ENCODE measurements around the gene ARMH2.
"Not testable (repeated sequence)": the region's sequence is repeated elsewhere in the genome, so short reads cannot be mapped to it uniquely, and the experiment has no call there.

The ARMH2 gene

DNA sequence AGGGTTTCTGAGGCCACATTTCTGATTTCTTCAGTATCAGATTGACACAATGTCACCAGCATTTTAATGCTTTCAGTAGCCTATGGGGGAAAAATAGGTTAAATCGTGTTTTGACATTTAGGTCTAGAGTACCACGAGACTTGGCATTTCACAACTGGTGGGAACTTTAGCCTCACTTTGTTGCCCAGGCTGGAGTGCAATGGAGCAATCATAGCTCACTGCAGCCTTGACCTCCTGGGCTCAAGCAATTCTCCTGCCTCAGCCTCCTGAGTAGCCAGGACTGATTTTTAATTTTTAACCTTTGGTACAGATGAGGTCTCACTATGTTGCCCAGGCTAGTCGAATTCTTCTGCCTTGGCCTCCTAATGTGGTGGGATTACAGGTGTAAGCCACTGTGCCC is 11.0 kb upstream of the ARMH2 start:
- no peak for DNase-seq

DNA sequence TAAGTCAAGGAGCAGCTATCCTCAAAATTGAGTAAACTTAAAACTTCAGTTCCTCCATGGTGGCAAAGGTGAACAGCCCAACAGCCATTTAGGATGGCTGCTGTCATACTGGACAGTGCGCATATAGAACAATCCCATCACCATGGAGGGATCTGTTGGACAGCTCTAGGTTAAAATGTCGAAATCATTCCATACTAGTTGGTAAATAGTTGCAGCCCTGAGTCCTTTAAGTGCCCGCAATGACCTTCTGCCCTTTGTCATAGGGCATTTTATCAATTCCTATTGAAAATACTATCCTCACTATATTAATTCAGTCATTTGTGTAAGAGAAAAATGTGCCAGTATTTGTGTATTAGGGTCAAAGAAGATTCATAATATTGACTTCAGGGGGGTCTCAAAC is 8.9 kb upstream of the ARMH2 start:
- DNase-seq, result no peak

DNA sequence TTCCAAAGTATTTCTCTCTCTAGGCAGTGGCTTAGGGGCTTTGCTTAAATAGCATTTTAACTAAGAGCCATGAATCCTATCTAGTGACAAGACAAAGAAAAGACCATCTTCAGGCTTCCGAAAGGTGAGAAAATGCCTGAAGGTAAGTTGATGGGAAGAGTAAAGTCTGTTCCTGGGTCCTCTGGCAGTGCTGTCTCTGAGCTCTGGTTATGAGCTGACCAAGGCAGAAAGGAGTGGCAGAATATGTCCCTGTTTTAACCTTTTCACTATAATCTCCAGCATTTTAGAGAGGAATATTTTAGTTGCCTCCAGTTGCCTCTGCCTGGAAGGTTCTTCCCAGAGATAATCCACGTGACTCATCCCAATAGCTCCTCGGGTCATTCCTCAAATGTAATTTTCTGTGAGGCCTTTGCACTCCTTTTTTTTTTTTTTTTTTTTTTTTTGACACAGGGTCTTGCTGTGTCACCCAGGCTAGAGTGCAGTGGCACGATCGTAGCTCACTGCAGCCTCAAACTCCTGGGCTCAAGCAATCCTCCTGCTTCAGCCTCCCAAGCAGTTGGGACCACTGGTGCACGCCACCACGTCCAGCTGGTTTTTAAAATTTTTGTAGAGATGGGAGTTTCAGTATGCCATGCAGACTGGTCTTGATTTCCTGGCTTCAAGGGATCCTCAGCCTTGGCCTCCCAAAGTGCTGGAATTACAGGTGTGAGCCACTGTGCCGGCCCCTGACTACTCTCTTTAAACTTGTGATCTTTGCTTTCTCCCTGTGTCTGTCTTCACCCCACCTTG is 3.7 kb upstream of the ARMH2 start:
- DNase-seq, result no peak

DNA sequence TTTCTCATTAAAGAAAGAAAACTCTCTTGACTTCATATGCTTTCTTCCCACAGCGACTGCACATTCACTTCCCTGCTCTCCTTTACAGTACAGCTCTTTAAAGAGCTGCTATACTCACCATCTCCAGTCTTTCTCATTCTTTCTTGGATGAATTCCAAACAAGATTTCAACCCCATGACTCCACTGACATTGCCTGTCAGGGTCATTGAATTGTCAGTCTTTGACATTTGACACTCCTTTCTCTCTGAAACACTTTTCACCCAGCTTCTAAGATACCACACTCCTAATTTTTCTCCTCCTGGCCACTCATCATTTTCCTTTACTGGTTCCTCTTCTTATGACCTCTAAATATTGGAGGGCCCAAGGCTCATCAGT is 811 bp upstream of the ARMH2 start:
- DNase-seq, result no peak

- DNase-seq, result no peak
Observed at GRCh38 chr6:24797596-24798216, 1.0 kb downstream of the ARMH2 start.

GRCh38 chr6:24796616-24797290 is 2.0 kb downstream of the ARMH2 start:
- no peak for DNase-seq

GRCh38 chr6:24795106-24795505 is 3.6 kb downstream of the ARMH2 start:
- no peak for DNase-seq

DNA sequence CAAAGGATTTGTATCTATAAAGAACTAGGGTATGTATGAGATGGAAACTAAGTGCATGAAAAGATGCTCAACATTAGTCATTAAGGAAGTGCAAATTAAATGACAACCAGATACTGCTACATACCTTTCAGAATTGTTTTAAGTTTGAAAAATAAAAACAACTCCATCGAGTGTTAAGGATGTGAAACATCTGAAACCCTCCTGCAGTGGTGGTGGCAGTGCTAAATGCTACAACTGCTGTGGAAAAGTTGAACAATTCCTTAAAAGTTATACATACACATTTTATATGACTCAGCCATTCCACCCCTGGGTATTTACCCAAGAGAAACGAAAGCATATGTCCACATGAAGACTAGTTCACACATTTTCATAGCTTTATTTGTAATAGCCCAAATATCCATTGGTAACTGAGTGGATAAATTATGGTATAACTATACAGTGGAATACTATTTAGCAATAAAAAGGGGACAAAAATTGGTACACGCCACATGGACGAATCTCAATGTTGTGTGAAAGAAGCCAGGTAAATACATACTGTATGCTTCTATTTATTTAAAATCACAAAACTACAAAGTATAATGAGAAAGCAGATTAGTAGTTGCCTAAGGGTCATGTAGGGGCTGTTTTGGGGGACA is 10.6 kb downstream of the ARMH2 start:
- no peak for DNase-seq

- DNase-seq, result no peak
Observed at GRCh38 chr6:24780206-24780605, 18.5 kb downstream of the ARMH2 start.

DNA sequence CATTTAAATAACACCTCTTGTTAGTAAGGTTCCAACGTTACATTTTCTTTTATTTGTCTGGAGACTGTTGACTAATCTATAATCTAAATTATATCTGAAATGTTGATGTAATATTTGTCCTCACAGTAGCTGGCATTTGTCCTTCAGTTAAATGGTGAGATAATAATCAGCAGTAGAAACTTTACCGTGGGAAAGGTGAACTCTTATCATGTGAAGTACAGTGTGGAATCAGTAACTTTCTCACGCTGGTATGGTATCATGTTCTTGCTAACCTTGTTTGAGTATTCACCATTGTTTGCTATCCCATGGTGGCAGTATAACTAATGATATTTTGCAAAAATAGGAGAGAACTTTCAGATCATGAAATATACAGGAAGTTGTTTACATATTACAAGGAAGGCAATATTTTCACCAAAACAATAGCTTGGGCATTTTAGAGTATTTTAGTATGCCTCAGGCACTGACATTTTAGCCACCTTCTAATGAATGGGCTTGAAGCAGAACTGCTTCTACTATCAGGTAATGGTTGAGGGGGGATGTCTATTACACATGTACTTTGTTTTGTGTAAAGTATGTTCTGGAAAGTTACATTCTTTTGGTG is 19.2 kb downstream of the ARMH2 start:
- DNase-seq, result no peak

GRCh38 chr6:24778878-24779277 is 19.8 kb downstream of the ARMH2 start:
- no peak for DNase-seq

DNA sequence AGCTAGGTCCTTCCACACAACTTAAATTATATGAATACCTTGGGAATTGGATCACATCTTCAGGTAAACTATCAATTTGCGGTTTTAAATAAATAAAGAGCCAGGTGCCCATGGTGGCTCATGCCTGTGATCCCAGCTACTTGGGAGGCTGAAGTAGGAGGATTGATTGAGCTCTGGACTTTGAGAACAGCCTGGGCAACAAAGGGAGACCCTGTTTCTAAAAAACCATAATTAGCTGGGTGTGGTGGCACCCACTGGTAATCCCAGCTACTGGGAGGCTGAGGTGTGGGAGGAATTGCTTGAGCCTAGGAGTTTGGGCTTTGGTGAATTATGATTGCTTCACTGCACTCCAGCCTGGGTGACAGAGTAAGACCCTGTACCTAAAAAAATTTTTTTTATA is 20.6 kb downstream of the ARMH2 start:
- DNase-seq, result no peak

- no peak for DNase-seq
Observed at GRCh38 chr6:24777227-24777626, 21.5 kb downstream of the ARMH2 start.

DNA sequence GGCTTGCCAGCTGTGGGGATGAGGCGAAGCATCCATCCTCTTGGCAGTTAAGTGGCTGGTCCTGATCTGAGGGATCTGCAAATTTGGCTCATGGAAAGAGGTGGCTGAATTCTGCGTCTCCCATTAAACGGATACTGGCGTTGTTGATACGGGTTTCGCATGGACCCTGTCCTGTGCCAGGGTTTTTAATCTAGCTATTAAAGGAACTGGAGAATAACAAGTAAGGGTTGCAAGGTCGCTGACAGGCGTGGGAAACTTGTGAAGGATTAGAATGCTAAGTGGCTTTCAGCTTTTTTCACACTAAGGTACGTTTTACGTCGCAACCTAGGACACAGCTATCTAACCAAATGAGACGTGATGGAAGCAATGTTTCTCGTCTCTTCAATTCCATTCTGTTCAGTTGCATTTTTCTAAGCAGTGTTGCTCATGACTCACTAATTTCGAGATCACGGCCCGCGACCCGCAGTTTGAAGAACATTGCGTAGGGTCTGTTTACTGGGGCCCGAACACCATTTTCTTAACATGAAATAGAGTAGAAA is 23.1 kb downstream of the ARMH2 start:
- no peak for DNase-seq

- DNase-seq, result peak; percentile 98
Observed at GRCh38 chr6:24774696-24775519, 23.8 kb downstream of the ARMH2 start, which contains the start of gene GMNN. TSS of gene GMNN (plus strand) at chr6:24774937. CDS start at chr6:24777247, 2,310 bp downstream.

GRCh38 chr6:24768361-24768760 is 30.4 kb downstream of the ARMH2 start:
- no peak for DNase-seq

GRCh38 chr6:24766680-24767462 is 31.8 kb downstream of the ARMH2 start:
- DNase-seq, result no peak

DNA sequence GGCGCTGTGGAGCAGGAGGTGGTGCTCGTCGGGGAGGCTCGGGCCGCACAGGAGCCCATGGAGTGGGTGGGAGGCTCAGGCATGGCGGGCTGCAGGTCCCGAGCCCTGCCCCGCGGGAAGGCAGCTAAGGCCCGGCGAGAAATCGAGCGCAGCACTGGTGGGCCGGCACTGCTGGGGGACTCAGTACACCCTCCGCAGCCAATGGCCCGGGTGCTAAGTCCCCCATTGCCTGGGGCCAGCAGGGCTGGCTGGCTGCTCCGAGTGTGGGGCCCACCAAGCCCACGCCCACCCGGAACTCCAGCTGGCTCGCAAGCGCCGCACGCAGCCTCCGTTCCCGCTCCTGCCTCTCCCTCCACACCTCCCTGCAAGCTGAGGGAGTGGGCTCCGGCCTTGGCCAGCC is 32.7 kb downstream of the ARMH2 start:
- DNase-seq, result not testable (repeated sequence)

GRCh38 chr6:24764833-24765828 is 33.6 kb downstream of the ARMH2 start:
- DNase-seq, result not testable (repeated sequence)

- DNase-seq, result no peak
Observed at GRCh38 chr6:24763578-24763977, 35.1 kb downstream of the ARMH2 start.
